IPS-18a (cell line): ENCODE measurements around the gene CBL.
"Not testable (repeated sequence)": the region's sequence is repeated elsewhere in the genome, so short reads cannot be mapped to it uniquely, and the experiment has no call there.

Experiments
- H3K27ac ChIP-seq: one replicate; pipeline ENCODE4 v1.5.1; 2013; ENCODE audit warnings: low read length
- H3K27me3 ChIP-seq: one replicate; pipeline ENCODE4 v1.6.1; 2013; ENCODE audit warnings: mild to moderate bottlenecking, low read length; ENCODE audit not compliant: control insufficient read depth, insufficient read depth
- H3K36me3 ChIP-seq: one replicate; pipeline ENCODE4 v1.6.1; 2013; ENCODE audit warnings: low read depth, low read length; ENCODE audit not compliant: control insufficient read depth
- H3K4me1 ChIP-seq: one replicate; pipeline ENCODE4 v1.6.1; 2013; ENCODE audit warnings: low read depth, low read length; ENCODE audit not compliant: control insufficient read depth
- H3K4me3 ChIP-seq: one replicate; pipeline ENCODE4 v1.5.1; 2013; ENCODE audit warnings: low read length
- H3K9ac ChIP-seq: one replicate; pipeline ENCODE4 v1.6.1; 2013; ENCODE audit warnings: mild to moderate bottlenecking, low read length, moderate library complexity
- H3K9me3 ChIP-seq: one replicate; pipeline ENCODE4 v1.6.1; 2013; ENCODE audit warnings: low read depth, low read length; ENCODE audit not compliant: control insufficient read depth

CBL gene

DNA sequence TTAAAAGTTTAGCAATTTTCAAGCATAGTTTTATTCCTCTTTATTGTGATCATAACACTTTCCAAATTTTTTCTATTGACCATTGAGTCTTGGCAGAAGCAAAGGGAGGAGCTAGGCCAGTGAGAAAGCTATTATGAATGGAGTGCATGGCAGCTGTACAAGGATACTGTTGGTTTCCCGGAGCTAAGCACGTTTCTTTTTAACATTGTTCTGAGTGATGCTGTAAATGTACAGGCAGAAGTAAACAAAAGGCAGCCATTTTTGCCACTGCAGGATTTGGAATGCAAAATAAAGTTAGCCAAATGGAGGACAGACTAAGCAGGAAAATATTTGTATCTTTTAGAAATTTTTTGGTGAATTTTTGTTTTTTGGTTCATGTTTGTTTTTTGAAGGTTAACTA, 16.2 kb downstream of the CBL start:
- no peaks in the 10 kb centered on the region for H3K9me3 ChIP-seq
- H3K36me3 ChIP-seq, result no peaks in the 10 kb centered on the region
- H3K4me3 ChIP-seq, result no peak overlapping the region
- no peaks in the 10 kb centered on the region for H3K27me3 ChIP-seq
- H3K4me1 ChIP-seq, result no peaks in the 10 kb centered on the region
- H3K9ac ChIP-seq, result no peak overlapping the region
- no peak overlapping the region for H3K27ac ChIP-seq

DNA sequence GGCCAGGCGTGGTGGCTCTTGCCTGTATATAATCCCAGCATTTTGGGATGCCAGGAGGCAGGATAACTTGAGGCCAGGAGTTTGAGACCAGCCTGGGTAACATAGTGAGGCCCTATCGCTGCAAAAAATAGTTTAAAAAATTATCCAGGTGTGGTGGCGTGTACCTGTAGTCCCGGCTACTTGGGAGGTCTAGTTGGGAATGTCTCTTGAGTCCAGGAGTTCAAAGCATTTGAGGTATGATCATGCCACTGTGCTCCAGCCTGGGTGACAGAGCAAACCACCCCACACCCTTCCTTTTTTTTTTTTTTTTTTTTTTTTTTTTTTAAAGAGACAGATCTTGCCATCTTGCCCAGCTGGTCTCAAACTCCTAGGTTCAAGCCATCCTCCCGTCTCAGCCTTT, 16.8 kb downstream of the CBL start:
- no peaks in the 10 kb centered on the region for H3K36me3 ChIP-seq
- H3K4me3 ChIP-seq, result no peak overlapping the region
- no peak overlapping the region for H3K27ac ChIP-seq
- no peak overlapping the region for H3K9ac ChIP-seq
- no peaks in the 10 kb centered on the region for H3K27me3 ChIP-seq
- no peaks in the 10 kb centered on the region for H3K9me3 ChIP-seq
- no peaks in the 10 kb centered on the region for H3K4me1 ChIP-seq

DNA sequence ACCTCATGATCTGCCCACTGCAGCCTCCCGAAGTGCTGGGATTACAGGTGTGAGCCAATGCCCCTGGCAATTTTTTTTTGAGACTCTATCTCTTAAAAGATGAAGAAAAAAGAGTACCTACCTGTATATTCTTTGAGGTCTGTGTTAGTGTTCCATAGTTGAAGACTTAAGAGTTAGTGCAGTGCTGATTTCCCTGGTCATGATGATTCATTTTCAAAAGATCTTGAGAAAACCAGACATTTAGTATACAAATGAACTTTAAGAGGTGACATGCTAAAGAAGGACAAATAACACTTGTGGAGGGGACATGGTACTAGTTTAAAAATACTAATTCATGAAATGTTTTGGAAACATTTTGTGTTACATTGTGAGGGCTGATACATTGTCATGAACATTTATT, 17.7 kb downstream of the CBL start:
- H3K36me3 ChIP-seq, result no peaks in the 10 kb centered on the region
- no peaks in the 10 kb centered on the region for H3K9me3 ChIP-seq
- no peak overlapping the region for H3K4me3 ChIP-seq
- no peaks in the 10 kb centered on the region for H3K4me1 ChIP-seq
- no peaks in the 10 kb centered on the region for H3K27me3 ChIP-seq
- H3K27ac ChIP-seq, result no peak overlapping the region
- H3K9ac ChIP-seq, result no peak overlapping the region

DNA sequence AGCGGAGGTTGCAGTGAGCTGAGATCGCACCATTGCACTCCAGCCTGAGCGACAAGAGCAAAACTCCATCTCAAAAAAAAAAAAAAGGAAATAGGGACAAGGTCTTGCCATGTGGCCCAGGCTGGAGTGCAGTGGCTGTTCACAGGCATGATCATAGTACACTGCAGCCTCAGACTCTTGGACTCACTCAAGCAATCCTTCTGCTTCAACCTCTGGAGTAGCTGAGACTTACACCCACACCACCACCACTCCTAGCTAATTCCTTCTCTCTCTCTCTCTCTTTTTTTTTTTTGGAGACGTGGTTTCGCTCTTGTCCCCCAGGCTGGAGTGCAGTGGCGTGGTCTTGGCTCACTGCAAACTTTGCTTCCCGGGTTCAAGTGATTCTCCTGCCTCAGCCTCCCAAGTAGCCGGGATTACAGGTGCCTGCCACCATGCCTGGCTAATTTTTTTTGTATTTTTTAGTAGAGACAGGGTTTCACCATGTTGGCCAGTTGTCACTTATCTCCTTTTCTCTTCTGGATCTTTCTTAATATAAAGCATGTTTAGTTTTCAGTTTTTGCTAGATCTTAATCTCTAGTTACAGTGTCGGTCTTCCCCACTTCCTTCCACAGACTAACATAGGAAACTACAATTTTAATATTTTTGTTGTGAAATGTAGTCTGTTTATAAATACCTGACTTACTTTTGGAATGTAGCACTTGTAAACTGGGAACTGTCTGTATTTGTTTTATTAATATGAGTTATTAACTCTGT, 22.6 kb downstream of the CBL start:
- H3K9ac ChIP-seq, H3K9me3 ChIP-seq, H3K27ac ChIP-seq, H3K4me1 ChIP-seq, H3K27me3 ChIP-seq, H3K4me3 ChIP-seq: not testable (repeated sequence)
- peaks cover 14% of the 10 kb centered on the region for H3K36me3 ChIP-seq

DNA sequence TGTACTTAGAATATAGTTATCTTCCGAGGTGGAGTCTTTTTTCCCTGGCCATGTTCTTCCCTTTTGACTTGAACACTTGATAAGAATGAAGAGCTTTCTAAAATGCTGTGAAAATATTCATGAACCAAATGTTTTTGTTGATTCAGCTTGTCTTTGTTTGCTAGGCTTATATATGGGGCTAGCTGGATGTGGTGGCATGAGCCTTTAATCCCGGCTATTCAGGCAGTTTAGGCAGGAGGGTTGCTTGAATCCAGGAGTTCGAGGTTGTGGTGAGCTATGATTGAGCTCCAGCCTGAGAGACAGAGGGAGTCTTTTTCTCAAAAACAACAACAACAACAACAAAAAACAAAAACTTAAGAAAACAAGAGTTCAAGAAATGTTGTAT, 23.1 kb downstream of the CBL start:
- no peaks in the 10 kb centered on the region for H3K27me3 ChIP-seq
- no peak overlapping the region for H3K27ac ChIP-seq
- no peak overlapping the region for H3K9ac ChIP-seq
- peaks cover 15% of the 10 kb centered on the region for H3K36me3 ChIP-seq
- H3K4me1 ChIP-seq, result no peaks in the 10 kb centered on the region
- H3K4me3 ChIP-seq, result no peak overlapping the region
- H3K9me3 ChIP-seq, result no peaks in the 10 kb centered on the region

DNA sequence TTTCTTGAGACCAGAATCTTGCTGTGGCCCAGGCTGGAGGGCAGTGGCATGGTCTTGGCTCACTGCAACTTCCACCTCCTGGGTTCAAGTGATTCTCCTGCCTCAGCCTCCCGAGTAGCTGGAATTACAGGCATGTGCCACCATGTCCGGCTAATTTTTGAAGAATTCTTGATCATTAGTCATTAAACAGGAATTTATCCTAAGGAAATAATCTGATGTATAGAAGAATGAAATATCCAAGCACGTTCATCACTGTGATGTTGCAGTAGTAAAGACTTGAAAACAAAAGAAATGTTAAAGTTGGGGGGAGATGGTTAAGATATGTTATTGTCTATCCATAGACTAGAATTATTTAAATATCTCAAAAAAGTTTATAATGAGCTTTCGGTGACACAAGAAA, 23.6 kb downstream of the CBL start:
- Histone ChIP-seq H3K27ac (no peak overlapping the region), H3K4me3 (no peak overlapping the region), H3K4me1 (no peaks in the 10 kb centered on the region), H3K9me3 (no peaks in the 10 kb centered on the region), H3K27me3 (no peaks in the 10 kb centered on the region), H3K9ac (no peak overlapping the region), H3K36me3 (peaks cover 15% of the 10 kb centered on the region)

DNA sequence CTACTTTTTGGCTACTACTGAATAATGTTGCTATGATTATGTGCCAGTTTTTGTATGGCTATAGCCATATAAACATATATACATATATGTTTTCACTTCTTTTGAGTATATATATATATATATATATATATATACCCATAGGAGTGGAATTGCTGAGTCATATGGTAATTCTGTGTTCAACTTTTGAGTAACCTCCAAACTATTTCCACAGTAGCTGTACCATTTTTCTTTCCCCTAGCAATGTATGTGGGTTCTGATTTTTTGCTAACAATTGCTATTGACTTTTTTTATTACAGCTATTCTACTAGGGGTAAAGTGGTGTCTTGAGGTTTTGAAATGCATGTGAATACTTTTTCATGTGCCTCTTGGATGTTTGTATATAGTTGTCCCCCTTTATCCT, 30.4 kb downstream of the CBL start:
- no peaks in the 10 kb centered on the region for H3K27me3 ChIP-seq
- no peak overlapping the region for H3K9ac ChIP-seq
- H3K4me3 ChIP-seq, result no peak overlapping the region
- no peaks in the 10 kb centered on the region for H3K4me1 ChIP-seq
- H3K36me3 ChIP-seq, result peaks cover 15% of the 10 kb centered on the region
- no peak overlapping the region for H3K27ac ChIP-seq
- no peaks in the 10 kb centered on the region for H3K9me3 ChIP-seq

DNA sequence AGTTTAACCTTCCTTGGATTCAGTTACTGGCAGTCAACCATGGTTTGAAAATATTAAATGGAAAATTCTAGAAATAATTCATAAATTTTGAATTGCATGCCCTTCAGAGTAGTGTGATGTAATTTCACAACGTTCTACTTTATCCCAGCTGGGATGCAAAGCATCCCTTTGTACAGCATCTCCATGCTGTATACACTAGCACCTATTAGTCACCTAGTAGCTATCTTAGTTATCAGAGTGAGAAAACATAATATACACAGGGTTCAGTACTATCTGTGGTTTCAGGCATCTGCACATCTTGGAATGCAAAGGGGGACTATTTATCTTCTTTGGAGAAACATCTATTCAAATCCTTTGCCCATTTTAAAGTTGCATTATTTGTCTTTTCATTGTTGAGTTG, 30.8 kb downstream of the CBL start:
- Histone ChIP-seq H3K27ac (no peak overlapping the region), H3K27me3 (no peaks in the 10 kb centered on the region), H3K36me3 (peaks cover 15% of the 10 kb centered on the region), H3K4me3 (no peak overlapping the region), H3K9me3 (no peaks in the 10 kb centered on the region), H3K4me1 (no peaks in the 10 kb centered on the region), H3K9ac (no peak overlapping the region)

DNA sequence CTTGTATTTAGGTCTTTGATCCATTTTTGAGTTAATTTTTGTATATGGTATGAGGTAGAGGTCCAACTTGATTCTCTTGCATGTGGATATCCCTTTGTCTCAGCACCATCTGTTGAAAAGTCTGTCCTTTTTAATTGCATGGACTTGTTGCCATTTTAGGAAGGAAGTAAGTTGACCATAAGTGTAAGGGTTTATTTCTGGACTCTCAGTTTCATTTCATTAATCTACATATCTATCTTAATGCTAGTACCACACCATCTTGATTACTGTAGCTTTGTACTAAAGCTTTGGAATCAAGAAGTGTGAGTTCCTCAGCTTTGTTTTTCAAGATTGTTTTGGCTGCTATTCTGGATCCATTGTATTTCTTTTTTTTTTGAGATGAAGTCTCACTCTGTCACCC, 31.4 kb downstream of the CBL start:
- Histone ChIP-seq H3K9me3 (no peaks in the 10 kb centered on the region), H3K4me1 (no peaks in the 10 kb centered on the region), H3K27me3 (no peaks in the 10 kb centered on the region), H3K27ac (no peak overlapping the region), H3K9ac (no peak overlapping the region), H3K4me3 (no peak overlapping the region), H3K36me3 (peaks cover 10% of the 10 kb centered on the region)

DNA sequence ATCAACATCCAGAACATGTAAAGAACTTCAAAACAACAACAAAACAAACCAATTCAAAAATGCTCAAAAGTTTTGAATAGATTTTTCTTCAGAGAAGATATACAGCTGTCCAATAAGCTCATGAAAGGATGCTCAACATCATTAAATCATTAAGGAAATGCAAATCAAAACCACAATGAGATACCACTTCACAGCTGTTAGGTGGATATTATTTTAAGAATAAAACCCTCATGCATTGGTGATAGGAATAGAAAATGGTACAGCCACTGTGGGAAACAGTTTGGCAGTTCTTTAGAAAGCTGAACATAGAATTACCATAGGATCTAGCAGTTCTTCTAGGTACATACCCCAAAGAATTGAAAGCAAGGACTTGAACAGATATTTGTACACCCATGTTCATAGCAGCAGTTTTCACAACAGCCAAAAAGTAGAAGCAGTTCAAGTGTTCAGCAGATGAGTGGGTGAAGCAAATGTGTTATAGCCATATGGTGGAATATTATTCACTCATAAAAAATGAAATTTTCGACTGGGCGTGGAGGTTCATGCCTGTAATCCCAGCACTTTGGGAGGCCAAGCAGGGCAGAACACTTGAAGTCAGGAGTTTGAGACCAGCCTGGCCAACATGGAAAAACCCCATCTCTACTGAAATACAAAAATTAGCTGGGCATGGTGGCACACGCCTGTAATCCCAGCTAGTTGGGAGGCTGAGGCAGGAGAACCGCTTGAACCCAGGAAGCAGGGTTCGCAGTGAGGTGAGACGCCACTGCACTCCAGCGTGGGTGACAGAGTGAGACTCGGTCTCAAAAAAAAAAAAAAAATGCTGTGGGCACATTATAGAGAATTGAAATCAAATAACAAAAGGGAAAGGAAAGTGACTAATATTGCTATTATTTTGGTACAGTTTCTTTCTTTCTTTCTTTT, 42.9 kb downstream of the CBL start:
- Histone ChIP-seq H3K9me3 (no peaks in the 10 kb centered on the region), H3K9ac (no peak overlapping the region), H3K4me3 (no peak overlapping the region), H3K27me3 (no peaks in the 10 kb centered on the region), H3K27ac (no peak overlapping the region), H3K36me3 (peaks cover 3% of the 10 kb centered on the region), H3K4me1 (no peaks in the 10 kb centered on the region)

DNA sequence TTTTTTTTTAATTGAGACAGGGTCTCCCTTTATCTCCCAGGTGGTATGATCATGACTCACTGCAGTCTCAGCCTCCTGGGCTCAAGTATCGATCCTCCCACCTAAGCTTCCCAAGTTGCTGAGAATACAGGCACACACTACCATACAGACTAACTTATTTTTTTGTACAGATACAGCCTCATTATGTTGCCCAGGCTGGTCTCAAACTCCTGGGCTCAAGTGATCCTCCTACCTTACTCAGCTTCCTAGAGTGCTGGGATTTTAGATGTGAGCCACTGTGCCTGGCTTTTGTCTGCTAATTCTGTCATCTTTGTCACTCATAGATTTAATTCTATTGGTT, 43.5 kb downstream of the CBL start:
- no peaks in the 10 kb centered on the region for H3K27me3 ChIP-seq
- no peak overlapping the region for H3K4me3 ChIP-seq
- no peaks in the 10 kb centered on the region for H3K9me3 ChIP-seq
- H3K9ac ChIP-seq, result no peak overlapping the region
- H3K36me3 ChIP-seq, result peaks cover 3% of the 10 kb centered on the region
- H3K27ac ChIP-seq, result no peak overlapping the region
- H3K4me1 ChIP-seq, result no peaks in the 10 kb centered on the region

DNA sequence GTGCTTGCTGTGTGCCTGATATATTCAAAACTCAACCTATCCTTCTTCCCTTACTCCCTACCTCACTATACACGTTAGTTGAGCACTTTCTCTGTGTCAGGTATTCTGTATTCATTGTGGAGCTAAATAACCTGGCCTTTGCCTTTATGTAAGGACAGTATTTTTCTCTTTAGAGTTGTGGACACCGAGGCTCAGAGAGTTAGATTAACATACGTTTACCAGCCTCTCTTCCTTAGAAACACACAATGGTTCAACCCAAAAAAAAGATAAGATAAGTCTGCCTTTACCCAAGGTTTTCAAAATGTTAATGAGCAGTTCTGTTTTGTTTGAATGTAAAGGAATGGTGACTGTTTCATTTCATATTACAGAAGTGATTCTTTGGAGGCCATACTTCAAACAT, 45.0 kb downstream of the CBL start:
- no peak overlapping the region for H3K4me3 ChIP-seq
- peaks cover 3% of the 10 kb centered on the region for H3K36me3 ChIP-seq
- H3K9ac ChIP-seq, result no peak overlapping the region
- no peaks in the 10 kb centered on the region for H3K4me1 ChIP-seq
- no peak overlapping the region for H3K27ac ChIP-seq
- H3K9me3 ChIP-seq, result no peaks in the 10 kb centered on the region
- no peaks in the 10 kb centered on the region for H3K27me3 ChIP-seq
